Activated CD8-positive, alpha-beta memory T cell treated with anti-CD3 and anti-CD28 coated beads for 36 hours (primary cell): Measurements from ENCODE around the gene NAALADL1. TPM values are rescaled to one million over a fixed set of nuclear protein-coding genes. Genes with fewer than 3 reads are reported as not detected.

Experiments
- CTCF ChIA-PET: fragments of 350-600 bp; sonication (Branson Sonifier 250); formaldehyde crosslinking; loops from one replicate; lab custom pipeline; 2021; ENCODE audit warnings: antibody characterized with exemption; lab: Charles Lee
- POLR2A ChIA-PET: fragments of 350-600 bp; sonication (Branson Sonifier 250); formaldehyde crosslinking; loops from one replicate; lab custom pipeline; 2021; ENCODE audit warnings: antibody characterized with exemption; lab: Charles Lee
- total RNA-seq, 2 experiments: library from RNA; stranded (reverse); gene quantifications; one replicate each; pipeline ENCODE4 v1.2.3, GENCODE V29; 2021

Gene NAALADL1
- total RNA-seq, 2 experiments from 2014 or later = 10.3 to 11.2 TPM

- ChIA-PET CTCF (interaction anchor here (0.6 kb wide), 1 partner anchor 33 kb away, joined by 4 read pairs; no protein-coding TSS in a partner anchor), POLR2A (no interaction called here)
These were observed 1.8 kb upstream of the NAALADL1 start for GRCh38 chr11:65059959-65060824.

- ChIA-PET POLR2A (no interaction called here), CTCF (interaction anchor here (0.6 kb wide), 1 partner anchor 34 kb away, joined by 4 read pairs; no protein-coding TSS in a partner anchor)
These were observed 1.2 kb upstream of the NAALADL1 start for GRCh38 chr11:65059523-65059922.

- POLR2A ChIA-PET = no interaction called here
- CTCF ChIA-PET = interaction anchor here (0.6 kb wide), 1 partner anchor 107 kb away, joined by 3 read pairs; no protein-coding TSS in a partner anchor
These were observed 341 bp downstream of the NAALADL1 start for GRCh38 chr11:65058012-65058411.

GRCh38 chr11:65057526-65057925 is 827 bp downstream of the NAALADL1 start:
- ChIA-PET CTCF (no interaction called here), POLR2A (interaction anchor here (1.1 kb wide), 1 partner anchor 39 kb away, joined by 5 read pairs; the partner anchor contains the start of gene VPS51)

GRCh38 chr11:65056999-65057398 is 1.4 kb downstream of the NAALADL1 start:
- CTCF ChIA-PET = no interaction called here
- POLR2A ChIA-PET = interaction anchor here (1.1 kb wide), 1 partner anchor 39 kb away, joined by 5 read pairs; the partner anchor contains the start of gene VPS51

GRCh38 chr11:65055538-65055937 is 2.8 kb downstream of the NAALADL1 start:
- POLR2A ChIA-PET = no interaction called here

GRCh38 chr11:65053827-65054508 is 4.4 kb downstream of the NAALADL1 start:
- ChIA-PET CTCF (interaction anchor here (0.8 kb wide), 1 partner anchor 41 kb away, joined by 6 read pairs; no protein-coding TSS in a partner anchor), POLR2A (interaction anchor here (0.6 kb wide), 1 partner anchor 328 kb away, joined by 14 read pairs; no protein-coding TSS in a partner anchor)

More at GRCh38 chr11:65055538-65055937, 2.8 kb downstream of the NAALADL1 start:
- CTCF ChIA-PET = no interaction called here

- CTCF ChIA-PET = interaction anchor here (1.0 to 1.9 kb wide), 2 partner anchors 11 to 32 kb away, joined by 3 to 6 read pairs; partner anchors contain the start of gene SAC3D1
- POLR2A ChIA-PET = no interaction called here
These were observed 6.9 kb downstream of the NAALADL1 start for GRCh38 chr11:65051398-65051858.

GRCh38 chr11:65047581-65048422 is 10.6 kb downstream of the NAALADL1 start:
- CTCF ChIA-PET = interaction anchor here (0.8 kb wide), 1 partner anchor 34 kb away, joined by 3 read pairs; the partner anchor contains the start of gene ARL2
- POLR2A ChIA-PET = no interaction called here

- ChIA-PET CTCF (interaction anchor here (0.6 to 0.7 kb wide), 2 partner anchors 32 to 119 kb away, joined by 3 read pairs; partner anchors contain the start of gene ARL2), POLR2A (no interaction called here)
These were observed 12.6 kb downstream of the NAALADL1 start for GRCh38 chr11:65045728-65046127.

GRCh38 chr11:65045061-65045460 is 13.3 kb downstream of the NAALADL1 start:
- ChIA-PET POLR2A (interaction anchor here (0.6 kb wide), 1 partner anchor 32 kb away, joined by 3 read pairs; no protein-coding TSS in a partner anchor), CTCF (interaction anchor here (0.7 kb wide), 1 partner anchor 32 kb away, joined by 3 read pairs; the partner anchor contains the start of gene ARL2)

GRCh38 chr11:65043881-65044501 is 14.4 kb downstream of the NAALADL1 start:
- ChIA-PET POLR2A (no interaction called here), CTCF (no interaction called here)

- POLR2A ChIA-PET = no interaction called here
- CTCF ChIA-PET = interaction anchor here (0.7 to 1.2 kb wide), 2 partner anchors 28 to 68 kb away, joined by 3 read pairs; no protein-coding TSS in a partner anchor
These were observed 15.5 kb downstream of the NAALADL1 start for GRCh38 chr11:65042891-65043290.

- POLR2A ChIA-PET = no interaction called here
- CTCF ChIA-PET = interaction anchor here (0.6 to 2.3 kb wide), 9 partner anchors 9 to 179 kb away, joined by 3 to 10 read pairs (median 3); partner anchors contain the start of genes ARL2, CAPN1, FAU and MRPL49
These were observed 17.3 kb downstream of the NAALADL1 start, which contains the start of gene SAC3D1 for GRCh38 chr11:65040847-65041622. Gene SAC3D1, plus strand, starts transcription at chr11:65041210. Its CDS starts 83 bp downstream, at chr11:65041293.

- ChIA-PET POLR2A (no interaction called here), CTCF (interaction anchor here (1.0 to 2.3 kb wide), 6 partner anchors 10 to 179 kb away, joined by 3 to 10 read pairs (median 3); partner anchors contain the start of genes ARL2 and SNX15)
These were observed 17.9 kb downstream of the NAALADL1 start for GRCh38 chr11:65040520-65040846.

- CTCF ChIA-PET = no interaction called here
- POLR2A ChIA-PET = interaction anchor here (0.8 kb wide), 1 partner anchor 178 kb away, joined by 3 read pairs; no protein-coding TSS in a partner anchor
These were observed 21.4 kb downstream of the NAALADL1 start for GRCh38 chr11:65036931-65037330.

GRCh38 chr11:65035579-65035978 is 22.8 kb downstream of the NAALADL1 start:
- ChIA-PET POLR2A (no interaction called here), CTCF (no interaction called here)
